Measurements from ENCODE around the gene TIAM1. TPM values are rescaled to one million over a fixed set of nuclear protein-coding genes. Genes with fewer than 3 reads are reported as not detected.

The TIAM1 gene
- total and polyA plus RNA-seq, 2 of the 8 experiments (the other 6 are each of a cell fraction or from before 2014, with no cell fraction given), result 10.1 to 30.7 TPM

- no peak for FAIRE-seq
- H2BK120ac ChIP-seq (replicated peaks; ENCODE audit: low read depth, low read length), result no peak overlapping the region
- POLR2A ChIA-PET (ENCODE audit: partially characterized antibody), result no interaction called here
- H3K4ac ChIP-seq (replicated peaks; ENCODE audit: insufficient read length, low read depth, low read length), result no peak overlapping the region
- no peak overlapping the region for H2BK20ac ChIP-seq (ENCODE audit: low read length)
- 89% methylated on average over 4 of the region's 4 CpGs; no CpG with 5 or more reads in 1 of the 2 experiments for WGBS, 2 experiments (ENCODE audit: extremely low coverage in 1 of 2, insufficient coverage in 1 of 2, insufficient read length in 1 of 2, insufficient replicate concordance in 2 of 2, low coverage in 1 of 2, low lambda C conversion rate in 2 of 2, missing lambda C conversion rate in 1 of 2)
- H2BK5ac ChIP-seq (ENCODE audit: low read depth, low read length), result no peak overlapping the region
- H3K79me1 ChIP-seq (ENCODE audit: low read depth, low read length), result no peaks in the 10 kb centered on the region; the same call in 1 of the 2 replicates
- no peak for DNase-seq (ENCODE audit: low read depth in 1 of 2, low spot score in 2 of 2)
- no peaks in the 10 kb centered on the region for H3K79me2 ChIP-seq (ENCODE audit: control insufficient read depth in 1 of 2, insufficient read depth in 2 of 2, low read length in 2 of 2)
- H3K56ac ChIP-seq (replicated peaks; ENCODE audit: insufficient read length, low read depth, low read length), result no peak overlapping the region
- H2AFZ ChIP-seq (ENCODE audit: low read length), result no peak overlapping the region
- CTCF ChIA-PET (ENCODE audit: partially characterized antibody), result interaction anchor here (0.7 kb wide), 1 partner anchor 37 kb away, joined by 3 read pairs; no protein-coding TSS in a partner anchor
- no peaks in the 10 kb centered on the region; the same call in 1 of the 2 replicates for H3K23me2 ChIP-seq (ENCODE audit: low read depth, low read length)
- no peak overlapping the region for H3K9ac ChIP-seq (replicated peaks in 1 of 4; ENCODE audit: extremely low read depth in 1 of 4, low read depth in 3 of 4, low read length in 3 of 4)
- H3K14ac ChIP-seq (ENCODE audit: insufficient read length), result no peak overlapping the region
- H3K4me2 ChIP-seq (ENCODE audit: insufficient read depth in 1 of 2, low read depth in 2 of 2, low read length in 2 of 2), result no peak overlapping the region
- H4K5ac ChIP-seq (ENCODE audit: insufficient read length, low read depth, low read length), result no peak overlapping the region
- H2BK15ac ChIP-seq (ENCODE audit: low read length), result no peak overlapping the region
- H3K23ac ChIP-seq (ENCODE audit: insufficient read length), result no peak overlapping the region
- H3K27me3 ChIP-seq (replicated peaks in 1 of 4; ENCODE audit: control insufficient read depth in 3 of 4, extremely low read depth in 1 of 4, insufficient read depth in 3 of 4, low read length in 3 of 4), result no peaks in the 10 kb centered on the region
- H3K36me3 ChIP-seq (ENCODE audit: control insufficient read depth in 2 of 4, insufficient read depth in 4 of 4, low read length in 3 of 4), result peaks cover 0 to 8% (median 2%) of the 10 kb centered on the region in 4 experiments; a peak in 3 of 8 replicates
- H3K4me3 ChIP-seq (ENCODE audit: extremely low read depth in 1 of 4, insufficient read depth in 2 of 4, low read depth in 3 of 4, low read length in 4 of 4), result no peak overlapping the region
- peaks cover 7 to 22% (median 12%) of the 10 kb centered on the region in 4 experiments; a peak in 6 of 7 replicates for H3K4me1 ChIP-seq (replicated peaks in 1 of 4; ENCODE audit: control insufficient read depth in 3 of 4, insufficient read depth in 4 of 4, low read length in 3 of 4)
- H2AK5ac ChIP-seq (ENCODE audit: low read depth, low read length), result no peak overlapping the region
- no peak overlapping the region for H3K18ac ChIP-seq (ENCODE audit: extremely low read depth, low read length)
- H4K20me1 ChIP-seq (replicated peaks in 1 of 2; ENCODE audit: control insufficient read depth in 1 of 2, insufficient read depth in 2 of 2, low read length in 2 of 2), result no peaks in the 10 kb centered on the region
- H3K27ac ChIP-seq (ENCODE audit: low read depth, low read length), result no peak overlapping the region
- H3K9me3 ChIP-seq (ENCODE audit: insufficient read depth in 2 of 2, low read depth in 1 of 2, low read length in 1 of 2), result no peaks in the 10 kb centered on the region
- no peak overlapping the region for H4K91ac ChIP-seq (replicated peaks; ENCODE audit: insufficient read length, low read length)
- no peak overlapping the region for H2BK12ac ChIP-seq (ENCODE audit: low read depth, low read length)
- no peak overlapping the region for H4K8ac ChIP-seq (ENCODE audit: extremely low read depth, insufficient read depth, low read length)
- TF ChIP-seq SRF (IDR thresholded peaks at IDR 0.05; ENCODE audit: low read depth, low read length), result no peak
- TF ChIP-seq YY1 (IDR thresholded peaks at IDR 0.05; ENCODE audit: low read depth, low read length), result no peak
Measured at GRCh38 chr21:31162827-31163226, 181.2 kb downstream of the TIAM1 start.
